Measurements from ENCODE around the gene MAGEB17. TPM values are rescaled to one million over a fixed set of nuclear protein-coding genes. Genes with fewer than 3 reads are reported as not detected.

MAGEB17 gene
- total and polyA plus RNA-seq, 9 of the 15 experiments (the other 6 are each of a cell fraction or from before 2014, with no cell fraction given), result 0.07 to 0.45 (median 0.14) TPM; not detected in 1

DNA sequence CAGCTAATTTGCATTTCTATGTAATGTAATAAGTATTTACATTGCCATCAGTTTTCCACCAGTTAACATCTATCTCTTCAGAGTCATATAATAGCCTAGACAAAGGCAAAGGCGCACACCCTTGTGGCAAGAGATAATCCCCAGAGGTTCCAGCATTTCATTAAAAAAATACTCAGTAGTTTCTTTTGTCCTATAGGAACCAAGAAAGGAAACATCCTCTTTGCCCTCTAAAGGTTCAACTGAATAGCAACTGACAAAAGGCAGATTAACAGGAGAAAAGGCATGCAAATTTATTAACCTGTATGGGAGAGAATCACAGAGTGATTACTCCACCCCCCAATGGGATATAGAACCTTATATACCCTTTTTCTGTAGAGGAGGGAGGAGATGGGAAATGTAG lies 48.4 kb downstream of the MAGEB17 start:
- WGBS (ENCODE audit: insufficient coverage, low coverage, missing lambda C conversion rate), result 0% methylated on average over 1 of the region's 1 CpG
- no peak overlapping the region for H2AFZ ChIP-seq (ENCODE audit: low read depth, low read length)
- no peak overlapping the region for H3K9ac ChIP-seq (ENCODE audit: insufficient read depth in 1 of 2, low read depth in 2 of 2, low read length in 2 of 2)
- in situ Hi-C loops (cut with MboI) (no loop called here), intact Hi-C loops (cut with micrococcal nuclease) (no loop called here)
- POLR2A ChIA-PET, result no interaction called here
- no peak for DNase-seq (ENCODE audit: extremely low read depth in 1 of 4, low spot score in 3 of 4)
- TF ChIP-seq, protein P1, sequence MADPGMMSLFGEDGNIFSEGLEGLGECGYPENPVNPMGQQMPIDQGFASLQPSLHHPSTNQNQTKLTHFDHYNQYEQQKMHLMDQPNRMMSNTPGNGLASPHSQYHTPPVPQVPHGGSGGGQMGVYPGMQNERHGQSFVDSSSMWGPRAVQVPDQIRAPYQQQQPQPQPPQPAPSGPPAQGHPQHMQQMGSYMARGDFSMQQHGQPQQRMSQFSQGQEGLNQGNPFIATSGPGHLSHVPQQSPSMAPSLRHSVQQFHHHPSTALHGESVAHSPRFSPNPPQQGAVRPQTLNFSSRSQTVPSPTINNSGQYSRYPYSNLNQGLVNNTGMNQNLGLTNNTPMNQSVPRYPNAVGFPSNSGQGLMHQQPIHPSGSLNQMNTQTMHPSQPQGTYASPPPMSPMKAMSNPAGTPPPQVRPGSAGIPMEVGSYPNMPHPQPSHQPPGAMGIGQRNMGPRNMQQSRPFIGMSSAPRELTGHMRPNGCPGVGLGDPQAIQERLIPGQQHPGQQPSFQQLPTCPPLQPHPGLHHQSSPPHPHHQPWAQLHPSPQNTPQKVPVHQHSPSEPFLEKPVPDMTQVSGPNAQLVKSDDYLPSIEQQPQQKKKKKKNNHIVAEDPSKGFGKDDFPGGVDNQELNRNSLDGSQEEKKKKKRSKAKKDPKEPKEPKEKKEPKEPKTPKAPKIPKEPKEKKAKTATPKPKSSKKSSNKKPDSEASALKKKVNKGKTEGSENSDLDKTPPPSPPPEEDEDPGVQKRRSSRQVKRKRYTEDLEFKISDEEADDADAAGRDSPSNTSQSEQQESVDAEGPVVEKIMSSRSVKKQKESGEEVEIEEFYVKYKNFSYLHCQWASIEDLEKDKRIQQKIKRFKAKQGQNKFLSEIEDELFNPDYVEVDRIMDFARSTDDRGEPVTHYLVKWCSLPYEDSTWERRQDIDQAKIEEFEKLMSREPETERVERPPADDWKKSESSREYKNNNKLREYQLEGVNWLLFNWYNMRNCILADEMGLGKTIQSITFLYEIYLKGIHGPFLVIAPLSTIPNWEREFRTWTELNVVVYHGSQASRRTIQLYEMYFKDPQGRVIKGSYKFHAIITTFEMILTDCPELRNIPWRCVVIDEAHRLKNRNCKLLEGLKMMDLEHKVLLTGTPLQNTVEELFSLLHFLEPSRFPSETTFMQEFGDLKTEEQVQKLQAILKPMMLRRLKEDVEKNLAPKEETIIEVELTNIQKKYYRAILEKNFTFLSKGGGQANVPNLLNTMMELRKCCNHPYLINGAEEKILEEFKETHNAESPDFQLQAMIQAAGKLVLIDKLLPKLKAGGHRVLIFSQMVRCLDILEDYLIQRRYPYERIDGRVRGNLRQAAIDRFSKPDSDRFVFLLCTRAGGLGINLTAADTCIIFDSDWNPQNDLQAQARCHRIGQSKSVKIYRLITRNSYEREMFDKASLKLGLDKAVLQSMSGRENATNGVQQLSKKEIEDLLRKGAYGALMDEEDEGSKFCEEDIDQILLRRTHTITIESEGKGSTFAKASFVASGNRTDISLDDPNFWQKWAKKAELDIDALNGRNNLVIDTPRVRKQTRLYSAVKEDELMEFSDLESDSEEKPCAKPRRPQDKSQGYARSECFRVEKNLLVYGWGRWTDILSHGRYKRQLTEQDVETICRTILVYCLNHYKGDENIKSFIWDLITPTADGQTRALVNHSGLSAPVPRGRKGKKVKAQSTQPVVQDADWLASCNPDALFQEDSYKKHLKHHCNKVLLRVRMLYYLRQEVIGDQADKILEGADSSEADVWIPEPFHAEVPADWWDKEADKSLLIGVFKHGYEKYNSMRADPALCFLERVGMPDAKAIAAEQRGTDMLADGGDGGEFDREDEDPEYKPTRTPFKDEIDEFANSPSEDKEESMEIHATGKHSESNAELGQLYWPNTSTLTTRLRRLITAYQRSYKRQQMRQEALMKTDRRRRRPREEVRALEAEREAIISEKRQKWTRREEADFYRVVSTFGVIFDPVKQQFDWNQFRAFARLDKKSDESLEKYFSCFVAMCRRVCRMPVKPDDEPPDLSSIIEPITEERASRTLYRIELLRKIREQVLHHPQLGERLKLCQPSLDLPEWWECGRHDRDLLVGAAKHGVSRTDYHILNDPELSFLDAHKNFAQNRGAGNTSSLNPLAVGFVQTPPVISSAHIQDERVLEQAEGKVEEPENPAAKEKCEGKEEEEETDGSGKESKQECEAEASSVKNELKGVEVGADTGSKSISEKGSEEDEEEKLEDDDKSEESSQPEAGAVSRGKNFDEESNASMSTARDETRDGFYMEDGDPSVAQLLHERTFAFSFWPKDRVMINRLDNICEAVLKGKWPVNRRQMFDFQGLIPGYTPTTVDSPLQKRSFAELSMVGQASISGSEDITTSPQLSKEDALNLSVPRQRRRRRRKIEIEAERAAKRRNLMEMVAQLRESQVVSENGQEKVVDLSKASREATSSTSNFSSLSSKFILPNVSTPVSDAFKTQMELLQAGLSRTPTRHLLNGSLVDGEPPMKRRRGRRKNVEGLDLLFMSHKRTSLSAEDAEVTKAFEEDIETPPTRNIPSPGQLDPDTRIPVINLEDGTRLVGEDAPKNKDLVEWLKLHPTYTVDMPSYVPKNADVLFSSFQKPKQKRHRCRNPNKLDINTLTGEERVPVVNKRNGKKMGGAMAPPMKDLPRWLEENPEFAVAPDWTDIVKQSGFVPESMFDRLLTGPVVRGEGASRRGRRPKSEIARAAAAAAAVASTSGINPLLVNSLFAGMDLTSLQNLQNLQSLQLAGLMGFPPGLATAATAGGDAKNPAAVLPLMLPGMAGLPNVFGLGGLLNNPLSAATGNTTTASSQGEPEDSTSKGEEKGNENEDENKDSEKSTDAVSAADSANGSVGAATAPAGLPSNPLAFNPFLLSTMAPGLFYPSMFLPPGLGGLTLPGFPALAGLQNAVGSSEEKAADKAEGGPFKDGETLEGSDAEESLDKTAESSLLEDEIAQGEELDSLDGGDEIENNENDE (IDR thresholded peaks at IDR 0.05; ENCODE audit: low read depth, low read length), result no peak
- TF ChIP-seq PHF21A (IDR thresholded peaks at IDR 0.05; ENCODE audit: borderline replicate concordance, low read depth), result no peak
- no peaks in the 10 kb centered on the region for H3K9me1 ChIP-seq (ENCODE audit: control insufficient read depth, insufficient read depth, low read length)
- H3K27ac ChIP-seq (ENCODE audit: extremely low read depth, low read depth, low read length), result no peak overlapping the region
- H3K4me2 ChIP-seq (ENCODE audit: insufficient read depth, low read length), result no peak overlapping the region
- H3K4me3 ChIP-seq, result no peak overlapping the region
- no peaks in the 10 kb centered on the region for H3K9me3 ChIP-seq (replicated peaks; ENCODE audit: control insufficient read depth, insufficient read depth, low read depth, low read length)
- no peaks in the 10 kb centered on the region for H3K36me3 ChIP-seq (ENCODE audit: control insufficient read depth, insufficient read depth, low read length)
- no peaks in the 10 kb centered on the region for H3K27me3 ChIP-seq (ENCODE audit: control insufficient read depth in 2 of 2, insufficient read depth in 2 of 2, low read length in 2 of 2)
- BruUV-seq (replicated peaks), result no TSS peak
- ATAC-seq, result no peak
- CTCF ChIA-PET (ENCODE audit: low intra/inter-chr PET ratio), result no interaction called here
- no peaks in the 10 kb centered on the region for H4K20me1 ChIP-seq (replicated peaks; ENCODE audit: control insufficient read depth, insufficient read depth, low read length)
- no peaks in the 10 kb centered on the region for H3K79me2 ChIP-seq (ENCODE audit: control insufficient read depth, insufficient read depth, low read length)
- no peaks in the 10 kb centered on the region for H3K4me1 ChIP-seq (replicated peaks in 1 of 2; ENCODE audit: control insufficient read depth in 2 of 2, insufficient read depth in 2 of 2, low read length in 2 of 2)
- no peak for FAIRE-seq

Other genes with a start within 250 kb of the MAGEB17 start
- not detected in 2 replicates for gene GRPR, start 43.9 kb upstream of the MAGEB17 start, total RNA-seq (2014; rRNA removed)
- 0.10 TPM in 1 of 2 replicates, not detected in the other for gene GRPR, start 43.9 kb upstream of the MAGEB17 start, total RNA-seq (2014; rRNA removed; fragmentation: Illumina TruSeq; extraction: Trizol)
- gene GRPR, start 43.9 kb upstream of the MAGEB17 start, total RNA-seq (2015; rRNA removed; fragmentation: Illumina TruSeq; extraction: Trizol), result not detected in 2 replicates
- gene GRPR, start 43.9 kb upstream of the MAGEB17 start, total RNA-seq (2021), result 0.09 TPM in 1 of 2 replicates, not detected in the other
- 0.06 and 0.08 TPM in 2 replicates for gene GRPR, start 43.9 kb upstream of the MAGEB17 start, polyA plus RNA-seq (2011; rRNA removed)
- gene GRPR, start 43.9 kb upstream of the MAGEB17 start, polyA plus RNA-seq (2014; fragmentation: Illumina TruSeq; extraction: Trizol), result 0.19 TPM in 1 of 2 replicates, not detected in the other
- under 1 TPM in 1 of 2 experiments, not detected in 1; 0.11 TPM for gene GRPR, start 43.9 kb upstream of the MAGEB17 start, polyA plus RNA-seq (2014; fragmentation: Nextera tagmentation; extraction: Ambion mirVana)
- not detected in 2 replicates for gene GRPR, start 43.9 kb upstream of the MAGEB17 start, polyA plus RNA-seq (2014; rRNA removed)

Measured in K562 (cell line).